ENCODE data around the gene TRIM26. TPM values are rescaled to one million over a fixed set of nuclear protein-coding genes. Genes with fewer than 3 reads are reported as not detected.
A peak's percentile ranks its signal among the peaks of the same experiment; 100 is the strongest.

Gene TRIM26
- total and polyA plus RNA-seq, 12 donors = 12.0 to 29.0 (median 21.8) TPM

GRCh38 chr6:30188541-30188940 lies 24.7 kb downstream of the TRIM26 start:
- Histone ChIP-seq H3K4me3 (no peak overlapping the region), H3K27ac (no peak overlapping the region), H3K4me1 (no peaks in the 10 kb centered on the region), H3K9me3 (no peaks in the 10 kb centered on the region), H3K27me3 (no peaks in the 10 kb centered on the region), H3K36me3 (peaks cover 0 to 89% (median 47%) of the 10 kb centered on the region in 9 donors)
- DNase-seq = no peak
- no peak for ATAC-seq
- intact Hi-C loops (cut with DNase I) = no loop called here
- TF ChIP-seq CTCF (IDR thresholded peaks at IDR 0.05) = no peak
- WGBS, 2 donors = 93 to 98% methylated on average over 5 of the region's 5 CpGs

- no peak for TF ChIP-seq CTCF (IDR thresholded peaks at IDR 0.05)
- no peak for ATAC-seq
- intact Hi-C loops (cut with DNase I) = no loop called here
Measured at GRCh38 chr6:30185846-30186484, 27.2 kb downstream of the TRIM26 start.

GRCh38 chr6:30184417-30185031 lies 28.7 kb downstream of the TRIM26 start:
- Histone ChIP-seq H3K27ac (no peak overlapping the region), H3K27me3 (peaks cover 0 to 4% (median 0%) of the 10 kb centered on the region in 7 donors), H3K4me3 (no peak overlapping the region), H3K36me3 (peaks cover 0 to 52% (median 38%) of the 10 kb centered on the region in 9 donors), H3K4me1 (no peaks in the 10 kb centered on the region), H3K9me3 (peaks cover 0 to 16% (median 6%) of the 10 kb centered on the region in 11 donors)
- DNase-seq = no peak
- ATAC-seq = peak in 1 of 8 donors; percentile 14
- intact Hi-C loops (cut with DNase I) = no loop called here
- 74 to 91% methylated on average over 5 of the region's 5 CpGs for WGBS, 2 donors
- no peak for TF ChIP-seq CTCF (IDR thresholded peaks at IDR 0.05)

More at GRCh38 chr6:30185846-30186484, 27.2 kb downstream of the TRIM26 start:
- Histone ChIP-seq H3K4me3 (no peak overlapping the region), H3K27ac (no peak overlapping the region), H3K27me3 (no peaks in the 10 kb centered on the region), H3K4me1 (no peaks in the 10 kb centered on the region), H3K36me3 (peaks cover 0 to 66% (median 43%) of the 10 kb centered on the region in 9 donors), H3K9me3 (peaks cover 0 to 1% (median 0%) of the 10 kb centered on the region in 11 donors)
- DNase-seq = no peak
- 94% methylated on average over 20 of the region's 20 CpGs for WGBS, 2 donors

- TF ChIP-seq CTCF (IDR thresholded peaks at IDR 0.05) = no peak
- H3K4me1 ChIP-seq = no peaks in the 10 kb centered on the region
- WGBS, 2 donors = 90 to 100% methylated on average over 1 of the region's 1 CpG
- intact Hi-C loops (cut with DNase I) = no loop called here
- DNase-seq (no peak), ATAC-seq (no peak)
- H3K27me3 ChIP-seq = peaks cover 0 to 47% (median 31%) of the 10 kb centered on the region in 7 donors
- H3K9me3 ChIP-seq = peaks cover 0 to 18% (median 6%) of the 10 kb centered on the region in 11 donors
- no peak overlapping the region for H3K4me3 ChIP-seq
- no peak overlapping the region for H3K27ac ChIP-seq
- H3K36me3 ChIP-seq = peaks cover 0 to 11% (median 1%) of the 10 kb centered on the region in 9 donors
Measured at GRCh38 chr6:30180145-30180544, 33.1 kb downstream of the TRIM26 start.

Measured in heart right ventricle (tissue), 16 donors.